HS-5 (cell line): Measurements from ENCODE around the gene SLIT3.

Source experiments
- DNase-seq: peaks from one replicate; pipeline ENCODE4 v3.0.0-alpha.2; 2012; ENCODE audit warnings: low read depth

SLIT3 gene

GRCh38 chr5:168858994-168859393 is 441.9 kb downstream of the SLIT3 start:
- DNase-seq, result no peak

DNA sequence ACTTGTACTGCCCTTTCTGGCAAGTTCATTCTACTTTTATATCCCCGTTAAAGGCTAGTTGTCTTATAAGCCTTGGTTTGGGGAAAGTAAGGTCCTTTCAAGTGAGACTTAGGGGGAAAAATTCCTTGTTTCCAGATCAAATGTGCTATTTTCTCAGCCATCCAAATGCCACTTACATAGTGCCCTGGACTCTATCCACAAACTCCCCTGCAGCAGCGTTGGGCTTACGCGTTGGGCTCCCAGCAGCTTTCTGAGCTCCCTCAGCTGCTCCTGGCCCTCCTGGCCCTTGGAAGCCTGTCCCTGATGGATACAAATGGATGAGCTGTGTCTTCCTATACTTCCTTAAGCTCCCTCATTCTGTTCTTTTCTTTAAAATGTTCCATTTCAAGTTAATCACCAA is 442.6 kb downstream of the SLIT3 start:
- no peak for DNase-seq

DNA sequence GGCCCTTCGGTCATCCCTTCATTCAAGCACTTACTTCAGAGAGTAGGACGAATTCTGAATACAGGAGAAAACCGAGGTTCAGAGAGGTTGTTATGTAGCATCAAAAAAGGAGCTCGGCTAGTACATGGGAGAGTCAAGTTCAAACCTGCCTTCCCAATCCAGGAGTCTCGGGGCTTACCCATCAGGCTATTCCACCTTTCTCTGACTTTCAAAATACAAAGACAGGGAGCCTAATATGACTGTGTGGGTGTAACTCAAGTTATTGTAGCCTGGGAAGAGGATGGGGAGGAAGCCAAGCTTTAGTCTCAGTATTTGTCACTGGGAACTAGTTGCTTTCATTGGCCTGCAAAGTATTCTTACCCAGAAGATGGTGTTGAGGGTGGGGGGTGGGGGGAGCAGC is 447.0 kb downstream of the SLIT3 start:
- DNase-seq, result no peak

DNA sequence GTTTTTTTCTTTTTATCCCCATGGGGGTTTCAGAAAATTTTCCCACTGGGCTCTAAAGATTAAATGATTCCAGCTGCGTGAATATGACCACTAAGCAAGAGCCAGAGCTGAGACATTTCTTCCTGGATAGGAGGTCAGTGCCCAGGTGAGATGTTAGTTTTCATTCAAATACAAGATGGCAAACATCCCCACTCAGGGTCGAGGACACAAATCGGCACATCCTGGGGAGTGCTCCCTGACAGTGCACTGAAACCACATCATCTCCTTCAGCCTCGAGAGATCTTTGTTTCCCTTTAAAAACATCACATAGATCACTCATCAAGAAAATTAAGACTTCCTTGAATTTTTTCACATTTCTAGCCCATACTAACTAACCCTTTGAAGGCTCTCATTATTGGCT is 448.6 kb downstream of the SLIT3 start:
- no peak for DNase-seq

GRCh38 chr5:168851902-168852321 is 449.0 kb downstream of the SLIT3 start:
- DNase-seq, result no peak

GRCh38 chr5:168850683-168851082 is 450.3 kb downstream of the SLIT3 start:
- DNase-seq, result no peak

GRCh38 chr5:168848569-168848968 is 452.4 kb downstream of the SLIT3 start:
- no peak for DNase-seq

DNA sequence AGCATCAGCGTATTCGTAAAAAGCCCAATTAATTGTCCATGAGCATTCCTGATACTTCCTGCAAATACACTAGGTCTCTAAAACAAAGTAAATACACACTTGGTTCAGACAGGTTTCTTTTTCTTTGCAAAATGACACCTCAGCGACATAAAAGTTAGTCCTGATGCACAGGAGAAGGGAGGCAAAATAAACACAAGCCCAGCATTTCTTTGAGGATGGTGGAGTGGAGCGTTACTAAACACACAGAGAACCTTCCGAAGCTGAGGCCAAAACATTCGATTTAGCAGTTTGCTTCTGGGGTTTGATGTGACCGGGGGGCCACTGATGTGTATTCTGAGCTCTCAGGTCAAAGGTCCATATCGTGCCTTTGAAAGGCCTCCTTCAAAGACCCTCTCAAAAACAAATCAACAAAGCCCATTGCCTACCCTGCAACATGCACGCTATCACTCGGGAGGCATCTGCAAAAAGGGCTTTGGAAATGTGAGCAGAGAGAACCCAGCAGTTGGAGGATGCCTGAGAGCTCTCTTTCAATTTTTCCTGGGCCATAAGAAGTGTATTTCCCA is 453.3 kb downstream of the SLIT3 start:
- no peak for DNase-seq

DNA sequence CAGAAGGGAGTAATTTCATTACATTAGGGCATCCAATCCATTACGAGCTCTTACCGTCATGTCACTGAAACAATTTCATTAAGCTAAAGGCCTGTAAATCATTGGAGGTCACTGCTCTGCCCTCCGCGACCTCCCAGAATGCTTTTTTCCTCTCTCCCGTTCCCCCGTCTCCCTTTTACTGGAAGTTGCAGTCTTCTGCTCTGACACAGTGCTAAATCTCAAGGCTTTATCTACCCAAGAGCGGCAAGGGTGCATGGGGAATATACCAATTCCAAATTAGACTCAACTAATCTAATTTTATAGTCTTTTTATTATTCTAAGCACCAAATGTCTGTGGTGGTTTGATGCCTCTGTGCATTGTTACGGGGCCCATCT is 456.0 kb downstream of the SLIT3 start:
- DNase-seq, result no peak

GRCh38 chr5:168844016-168844921 is 456.7 kb downstream of the SLIT3 start:
- DNase-seq, result no peak

DNA sequence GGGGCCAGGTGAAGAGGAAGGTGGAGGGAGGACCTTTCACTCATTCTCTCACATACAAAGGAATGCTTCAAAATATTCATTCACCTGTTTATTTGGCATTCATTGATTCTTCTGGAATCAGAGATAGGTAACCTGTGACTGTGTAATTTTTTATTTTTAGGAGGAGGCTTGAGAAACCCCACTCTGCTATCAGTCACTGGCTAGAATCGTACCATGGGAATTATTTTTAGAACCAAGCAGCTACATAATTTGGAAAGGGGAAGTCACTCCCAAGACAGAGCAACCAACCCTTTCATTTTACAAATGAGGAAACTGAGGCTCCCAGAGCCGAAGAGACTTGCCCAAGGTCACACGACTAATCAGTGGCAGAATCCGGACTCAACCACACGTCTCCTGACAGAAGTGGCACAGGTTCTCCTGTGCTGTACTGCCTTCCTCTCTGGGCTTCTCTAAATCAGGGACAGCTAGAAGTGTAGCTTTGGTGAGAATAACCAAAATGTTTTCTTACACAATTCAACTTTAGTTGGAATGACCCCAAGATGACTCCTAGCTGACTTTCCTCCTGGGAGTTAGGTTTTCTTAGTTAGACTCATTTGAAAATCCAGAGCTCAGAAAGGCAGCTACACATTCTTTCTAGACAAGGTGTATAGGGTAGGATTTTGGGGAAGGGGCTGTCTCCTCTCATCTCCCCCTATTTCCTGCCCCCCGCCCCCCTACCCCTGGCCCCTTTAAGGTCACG is 457.5 kb downstream of the SLIT3 start:
- no peak for DNase-seq

DNA sequence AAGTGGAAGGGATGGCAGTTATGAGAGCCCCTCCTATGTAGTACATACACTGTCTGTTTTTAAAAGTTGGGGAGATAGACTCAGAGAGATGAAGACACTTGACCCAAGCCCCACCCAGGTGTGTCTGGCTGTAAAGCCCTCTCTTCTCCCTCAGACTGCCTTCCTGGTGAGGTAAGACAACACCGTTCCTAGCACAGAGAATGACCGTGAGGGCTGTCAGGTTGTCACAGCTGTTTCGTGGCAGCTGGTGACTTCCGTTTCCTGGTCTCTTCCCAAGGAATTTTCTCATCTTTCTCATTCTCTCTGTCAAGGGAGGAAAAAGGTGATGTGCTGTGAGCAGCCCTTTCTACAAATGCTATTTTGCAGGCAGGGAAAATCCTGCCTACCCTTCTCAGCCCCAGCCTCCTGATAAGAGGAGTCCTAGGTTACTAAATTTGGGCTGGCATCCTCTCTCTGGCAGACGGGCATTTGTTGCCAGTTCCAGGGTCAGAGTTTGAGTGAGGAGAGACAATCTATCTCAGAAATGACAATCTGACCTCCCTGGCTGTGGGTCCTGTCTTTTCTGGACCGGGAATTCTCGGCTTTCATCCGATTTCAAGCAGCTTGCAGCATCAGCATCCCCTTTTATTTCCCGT is 458.3 kb downstream of the SLIT3 start:
- no peak for DNase-seq

DNA sequence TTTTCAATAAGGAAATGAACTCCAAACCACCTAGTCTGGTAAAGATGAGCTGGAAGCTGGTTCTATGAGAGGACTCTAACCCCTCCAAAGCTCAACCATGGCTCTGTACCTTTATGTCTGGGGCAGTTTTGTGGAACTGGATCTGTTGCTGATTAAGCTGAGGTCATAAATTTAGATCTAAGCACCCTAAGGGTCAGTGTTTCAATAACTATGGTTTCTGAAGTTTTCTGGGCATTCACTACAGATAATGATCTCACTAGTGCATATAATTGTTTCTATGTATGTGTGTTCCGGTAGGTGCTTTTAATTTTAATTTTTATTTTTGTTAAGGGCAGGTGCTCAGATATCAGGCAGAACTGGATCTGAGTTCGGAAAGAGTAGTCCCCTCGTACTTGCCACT is 463.1 kb downstream of the SLIT3 start:
- DNase-seq, result no peak

GRCh38 chr5:168836603-168837231 is 464.2 kb downstream of the SLIT3 start:
- no peak for DNase-seq

DNA sequence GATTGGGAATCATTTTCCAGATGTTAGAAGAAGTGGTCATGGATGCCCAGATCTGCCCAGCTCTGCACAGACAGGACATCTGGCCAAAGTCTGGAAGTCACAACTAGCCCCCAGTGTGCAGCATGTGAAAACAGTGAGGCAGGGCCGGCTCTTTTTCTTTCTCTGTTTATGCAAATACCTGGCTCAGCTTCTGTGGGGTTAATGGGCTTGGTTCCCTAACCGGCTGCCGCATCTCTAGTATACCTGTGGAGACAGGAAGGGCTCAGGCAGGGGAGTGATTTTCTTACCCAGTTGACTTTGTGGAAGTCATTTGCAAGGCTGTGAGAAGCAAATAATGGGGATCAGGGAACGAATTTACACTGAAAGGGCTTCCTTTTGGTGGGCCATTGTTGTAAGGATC is 467.0 kb downstream of the SLIT3 start:
- DNase-seq, result no peak

- no peak for DNase-seq
These were observed 467.6 kb downstream of the SLIT3 start for GRCh38 chr5:168833383-168833782.

- no peak for DNase-seq
These were observed 468.6 kb downstream of the SLIT3 start for GRCh38 chr5:168832308-168832707.

DNA sequence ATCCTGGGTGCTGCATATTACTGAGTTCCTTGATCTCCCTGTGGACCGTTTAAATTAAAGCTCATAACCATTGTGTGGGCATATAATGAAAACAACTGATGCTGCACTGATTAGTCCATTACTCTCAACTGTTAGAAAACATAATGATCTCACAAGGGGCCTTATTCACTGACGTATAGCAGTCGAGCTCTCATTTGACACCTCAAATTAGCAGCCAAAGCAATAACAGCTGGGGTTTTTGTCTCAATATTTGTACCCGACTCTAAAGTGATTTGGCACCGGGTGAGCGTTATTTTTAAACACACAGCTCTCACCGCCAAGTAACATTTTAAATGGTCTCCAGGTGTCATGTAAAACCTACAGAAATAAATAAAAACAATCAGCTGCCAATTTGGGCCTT is 469.6 kb downstream of the SLIT3 start:
- no peak for DNase-seq

GRCh38 chr5:168830833-168831232 is 470.1 kb downstream of the SLIT3 start:
- no peak for DNase-seq

DNA sequence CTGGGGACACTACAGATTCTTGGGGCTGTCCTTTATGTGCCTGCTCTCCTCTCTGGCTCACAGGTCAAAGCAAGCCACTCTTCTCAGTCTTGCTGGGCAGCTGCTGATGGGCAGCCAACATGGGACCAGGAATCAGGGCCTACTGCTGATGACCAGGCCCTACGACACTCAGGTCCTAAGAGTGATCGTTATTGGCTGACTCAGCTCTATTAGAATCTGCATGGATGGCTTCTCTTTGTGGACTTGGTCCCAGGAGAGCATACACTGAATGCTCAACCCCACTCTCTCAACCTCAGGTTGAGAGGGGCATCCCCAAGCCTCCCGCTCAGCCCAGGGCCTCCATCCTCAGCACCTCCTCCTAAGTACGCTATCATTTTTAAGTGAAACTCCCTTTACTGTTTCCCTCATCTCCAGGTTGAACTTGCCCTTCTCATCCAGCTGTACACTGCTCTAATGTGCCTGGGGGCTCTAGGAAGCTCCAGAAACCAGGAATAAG is 471.0 kb downstream of the SLIT3 start:
- DNase-seq, result no peak

- DNase-seq, result no peak
These were observed 471.9 kb downstream of the SLIT3 start for GRCh38 chr5:168829044-168829443.

- DNase-seq, result no peak
These were observed 473.3 kb downstream of the SLIT3 start for GRCh38 chr5:168827636-168828035.
